Measurements from ENCODE around the gene AGK.

AGK gene

DNA sequence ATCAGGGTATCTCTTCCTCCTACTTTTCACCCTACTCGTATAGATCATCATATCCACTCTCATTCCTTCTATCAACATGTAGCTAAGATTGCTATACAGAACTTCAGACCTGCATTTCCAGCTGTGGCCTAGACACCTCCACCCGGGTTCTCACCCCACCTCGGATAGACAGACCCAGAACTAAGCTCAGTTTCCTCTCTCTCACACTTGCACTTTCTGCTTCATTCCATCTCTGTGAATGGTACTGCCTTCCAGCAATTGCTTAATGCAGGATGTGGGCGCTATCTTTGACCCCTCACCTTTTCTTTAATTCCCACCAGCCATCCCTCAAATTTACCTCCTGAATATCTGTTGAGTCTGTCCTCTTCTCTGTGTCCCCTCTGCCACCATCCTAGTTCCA, 35.7 kb downstream of the AGK start:
- Histone ChIP-seq H3K9ac (ENCODE audit: low read depth, low read length) (no peak overlapping the region), H3K36me3 (ENCODE audit: insufficient read depth, low read length) (no peaks in the 10 kb centered on the region), H3K9me3 (ENCODE audit: control insufficient read depth, insufficient read depth, low read length) (no peaks in the 10 kb centered on the region; the same call in 1 of the 2 replicates), H3K4me1 (ENCODE audit: insufficient read depth, low read length) (peaks cover 45% of the 10 kb centered on the region)

DNA sequence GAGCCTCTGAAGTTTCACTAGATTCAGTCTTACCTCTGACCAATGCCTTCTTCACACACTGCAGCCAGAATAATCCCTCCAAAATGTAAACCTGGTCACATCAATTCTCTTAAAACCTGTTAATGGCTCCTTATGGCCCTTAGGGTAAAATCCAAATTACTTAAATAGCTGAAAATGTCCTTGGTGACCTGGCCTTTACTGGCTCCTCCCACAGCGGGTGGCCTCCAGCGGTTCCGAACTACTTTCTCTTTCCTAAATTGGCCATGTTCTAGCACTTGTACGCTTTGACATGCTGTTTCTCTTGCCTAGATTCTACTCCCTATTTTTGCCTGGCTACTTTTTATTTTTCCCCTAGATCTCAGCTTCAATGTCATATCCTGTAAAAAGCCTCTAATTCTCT, 36.1 kb downstream of the AGK start:
- H3K4me1 ChIP-seq (ENCODE audit: insufficient read depth, low read length), result peaks cover 45% of the 10 kb centered on the region
- H3K36me3 ChIP-seq (ENCODE audit: insufficient read depth, low read length), result no peaks in the 10 kb centered on the region
- H3K9me3 ChIP-seq (ENCODE audit: control insufficient read depth, insufficient read depth, low read length), result no peaks in the 10 kb centered on the region; the same call in 1 of the 2 replicates
- H3K9ac ChIP-seq (ENCODE audit: low read depth, low read length), result no peak overlapping the region

DNA sequence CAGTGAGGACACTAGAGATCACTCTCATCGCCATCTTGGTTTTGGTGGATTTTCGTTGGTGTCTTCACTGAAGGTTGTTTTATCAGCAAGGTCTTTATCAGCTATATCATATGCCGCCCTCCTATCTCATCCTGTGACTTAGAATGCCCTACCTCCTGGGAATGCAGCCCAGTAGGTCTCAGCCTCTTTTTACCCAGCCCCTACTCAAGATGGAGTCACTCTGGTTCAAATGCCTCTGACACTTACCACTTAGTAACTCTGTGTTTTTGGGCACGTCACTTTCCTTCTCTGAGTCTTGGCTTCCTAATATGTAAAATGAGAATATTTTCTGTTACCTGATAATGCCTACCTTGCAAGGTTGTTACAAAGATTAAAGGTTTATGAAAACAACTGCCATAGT, 37.7 kb downstream of the AGK start:
- no peak overlapping the region for H3K9ac ChIP-seq (ENCODE audit: low read depth, low read length)
- no peaks in the 10 kb centered on the region; the same call in 1 of the 2 replicates for H3K9me3 ChIP-seq (ENCODE audit: control insufficient read depth, insufficient read depth, low read length)
- peaks cover 45% of the 10 kb centered on the region for H3K4me1 ChIP-seq (ENCODE audit: insufficient read depth, low read length)
- H3K36me3 ChIP-seq (ENCODE audit: insufficient read depth, low read length), result no peaks in the 10 kb centered on the region

DNA sequence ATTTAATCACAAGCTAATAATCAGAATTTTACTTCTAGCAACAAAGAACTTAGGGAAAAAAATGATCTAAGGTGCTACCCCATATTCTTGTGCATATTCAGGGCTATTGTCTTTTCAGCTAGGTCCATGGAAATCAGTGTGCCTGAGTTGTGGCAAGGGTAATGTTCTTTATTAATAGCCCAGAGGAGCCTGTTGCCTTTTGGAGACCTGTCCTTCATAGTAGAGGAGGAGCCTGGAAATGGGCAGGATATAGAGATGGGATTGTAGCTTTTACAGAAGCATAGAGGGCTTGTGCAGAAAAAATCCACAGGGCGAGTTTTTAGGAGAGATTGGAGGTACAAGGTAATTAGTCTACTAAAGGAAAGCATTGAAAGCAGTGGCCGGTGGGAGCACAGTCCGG, 38.9 kb downstream of the AGK start:
- H3K9me3 ChIP-seq (ENCODE audit: control insufficient read depth, insufficient read depth, low read length), result no peaks in the 10 kb centered on the region; the same call in 1 of the 2 replicates
- no peak overlapping the region for H3K9ac ChIP-seq (ENCODE audit: low read depth, low read length)
- no peaks in the 10 kb centered on the region for H3K36me3 ChIP-seq (ENCODE audit: insufficient read depth, low read length)
- H3K4me1 ChIP-seq (ENCODE audit: insufficient read depth, low read length), result peaks cover 39% of the 10 kb centered on the region

DNA sequence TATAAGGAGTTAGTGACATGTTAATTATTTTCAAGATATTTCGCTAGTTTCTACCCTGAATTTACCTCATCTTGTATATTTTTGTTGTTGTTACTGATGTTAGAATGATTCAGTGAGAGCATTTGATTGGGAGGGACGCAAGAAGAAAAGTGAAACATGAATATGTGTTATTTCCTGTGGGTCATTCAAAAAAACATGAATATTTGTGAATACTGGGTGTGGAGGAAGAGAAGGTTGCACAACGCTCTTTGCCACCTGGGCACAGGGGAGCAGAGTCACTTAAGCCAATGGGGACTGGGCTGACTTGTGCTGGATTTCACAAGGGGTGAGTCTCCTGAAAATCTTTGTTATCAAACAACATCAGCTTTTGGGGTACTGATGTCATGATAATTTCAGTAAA, 39.5 kb downstream of the AGK start:
- no peaks in the 10 kb centered on the region; the same call in 1 of the 2 replicates for H3K9me3 ChIP-seq (ENCODE audit: control insufficient read depth, insufficient read depth, low read length)
- no peak overlapping the region for H3K9ac ChIP-seq (ENCODE audit: low read depth, low read length)
- no peaks in the 10 kb centered on the region for H3K36me3 ChIP-seq (ENCODE audit: insufficient read depth, low read length)
- H3K4me1 ChIP-seq (ENCODE audit: insufficient read depth, low read length), result peaks cover 34% of the 10 kb centered on the region

DNA sequence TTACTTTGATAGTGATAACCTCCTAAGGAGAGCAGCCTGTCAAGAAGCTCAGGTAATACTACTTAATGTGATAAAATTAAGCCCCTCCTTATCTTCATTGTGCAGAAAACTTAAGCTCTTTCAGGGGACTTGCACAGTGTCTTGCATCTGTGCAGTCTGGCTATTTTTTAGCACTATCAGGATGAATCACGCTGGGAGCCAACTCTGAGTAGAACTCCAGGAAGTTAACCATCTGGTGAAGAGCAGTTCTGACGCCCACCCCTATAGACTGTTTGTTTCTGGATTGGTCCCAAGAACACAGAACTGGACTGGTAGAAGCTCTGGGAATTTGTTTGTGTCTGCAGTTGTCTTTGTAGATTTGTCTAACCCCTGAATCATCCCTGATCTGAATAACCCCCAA, 41.9 kb downstream of the AGK start:
- Histone ChIP-seq H3K9me3 (ENCODE audit: control insufficient read depth, insufficient read depth, low read length) (no peaks in the 10 kb centered on the region; the same call in 1 of the 2 replicates), H3K36me3 (ENCODE audit: insufficient read depth, low read length) (no peaks in the 10 kb centered on the region), H3K4me1 (ENCODE audit: insufficient read depth, low read length) (peaks cover 12% of the 10 kb centered on the region; the same call in 1 of the 2 replicates), H3K9ac (ENCODE audit: low read depth, low read length) (no peak overlapping the region)

DNA sequence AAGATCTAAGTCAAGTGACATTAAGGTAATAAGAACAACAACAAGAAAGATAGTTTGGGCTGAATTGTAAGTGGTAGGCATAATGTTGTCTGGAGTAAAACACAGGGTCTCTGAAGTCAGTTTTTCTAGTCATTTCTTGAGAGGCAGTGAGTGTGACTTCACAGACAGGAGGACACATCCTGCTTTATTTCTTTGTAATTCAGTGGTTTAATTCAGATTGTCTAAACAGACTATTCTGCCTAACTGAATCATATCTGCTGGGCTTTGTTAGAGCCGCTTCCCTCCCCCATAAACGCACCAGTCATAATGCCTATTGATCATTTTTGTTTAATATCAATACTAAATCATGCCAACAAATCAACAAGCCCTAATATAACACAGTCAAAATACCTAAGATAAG, 46.8 kb downstream of the AGK start:
- H3K36me3 ChIP-seq (ENCODE audit: insufficient read depth, low read length), result no peaks in the 10 kb centered on the region
- no peaks in the 10 kb centered on the region for H3K9me3 ChIP-seq (ENCODE audit: control insufficient read depth, insufficient read depth, low read length)
- no peaks in the 10 kb centered on the region for H3K4me1 ChIP-seq (ENCODE audit: insufficient read depth, low read length)
- H3K9ac ChIP-seq (ENCODE audit: low read depth, low read length), result no peak overlapping the region

DNA sequence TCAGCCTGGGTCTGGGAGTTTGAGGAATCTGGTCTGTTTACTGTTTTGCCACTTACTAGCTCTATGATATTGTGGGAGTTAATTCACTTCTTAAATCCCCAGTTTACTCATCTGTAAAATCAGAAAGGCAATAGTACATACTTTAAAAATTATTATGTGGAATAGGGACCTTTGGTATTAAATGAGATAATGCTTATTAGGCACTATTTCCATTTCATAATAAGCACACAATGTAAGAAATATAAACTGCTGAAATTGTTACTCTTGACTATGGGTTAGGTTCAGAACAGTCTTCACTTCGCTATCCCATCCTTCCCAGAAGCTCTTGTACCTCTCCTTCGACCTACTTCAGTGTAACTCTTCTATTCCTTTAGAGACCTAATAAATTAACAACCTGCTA, 47.2 kb downstream of the AGK start:
- H3K4me1 ChIP-seq (ENCODE audit: insufficient read depth, low read length), result no peaks in the 10 kb centered on the region
- H3K36me3 ChIP-seq (ENCODE audit: insufficient read depth, low read length), result no peaks in the 10 kb centered on the region
- no peaks in the 10 kb centered on the region for H3K9me3 ChIP-seq (ENCODE audit: control insufficient read depth, insufficient read depth, low read length)
- H3K9ac ChIP-seq (ENCODE audit: low read depth, low read length), result no peak overlapping the region

DNA sequence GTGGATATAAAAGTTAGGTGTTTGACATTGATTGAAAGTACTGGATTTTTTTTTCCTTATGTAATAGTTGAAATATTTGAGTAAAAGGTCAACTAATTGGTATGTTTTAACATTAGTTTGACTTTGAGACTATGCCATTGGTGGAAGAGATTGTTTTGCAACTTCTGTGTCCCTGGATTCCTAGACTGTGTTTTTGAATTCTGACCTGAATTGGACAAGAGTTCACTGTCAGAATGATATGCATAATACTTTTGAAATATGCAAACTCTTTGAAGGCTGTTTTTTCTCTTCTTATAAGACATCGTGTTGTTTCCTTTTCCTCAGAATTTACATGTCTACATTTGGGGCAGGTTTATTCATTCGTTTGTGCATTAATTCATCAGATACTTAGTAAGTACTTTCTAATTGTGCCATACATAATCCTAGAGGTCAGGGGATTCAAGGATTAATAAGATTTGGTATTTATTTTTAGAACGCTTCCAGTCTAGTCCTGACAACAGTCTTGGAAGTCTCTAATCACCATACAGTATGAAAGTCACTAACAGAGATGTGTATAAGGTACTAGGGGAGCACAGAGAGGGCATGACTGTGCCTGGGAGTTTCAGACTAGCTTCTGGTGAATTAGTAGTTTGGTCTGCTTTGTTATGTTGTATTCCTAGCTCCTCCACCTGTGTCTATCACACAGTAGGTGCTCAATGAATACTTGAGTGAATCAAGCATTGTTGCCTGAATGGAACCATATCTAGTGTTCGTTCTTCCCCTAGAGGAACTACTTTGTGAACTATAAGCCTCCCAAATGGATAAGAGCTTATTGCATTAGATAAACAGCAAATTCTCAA, 49.2 kb downstream of the AGK start:
- H3K36me3 ChIP-seq (ENCODE audit: insufficient read depth, low read length), result peaks cover 3% of the 10 kb centered on the region; the same call in 1 of the 2 replicates
- no peak overlapping the region for H3K9ac ChIP-seq (ENCODE audit: low read depth, low read length)
- H3K4me1 ChIP-seq (ENCODE audit: insufficient read depth, low read length), result no peaks in the 10 kb centered on the region
- H3K9me3 ChIP-seq (ENCODE audit: control insufficient read depth, insufficient read depth, low read length), result no peaks in the 10 kb centered on the region

DNA sequence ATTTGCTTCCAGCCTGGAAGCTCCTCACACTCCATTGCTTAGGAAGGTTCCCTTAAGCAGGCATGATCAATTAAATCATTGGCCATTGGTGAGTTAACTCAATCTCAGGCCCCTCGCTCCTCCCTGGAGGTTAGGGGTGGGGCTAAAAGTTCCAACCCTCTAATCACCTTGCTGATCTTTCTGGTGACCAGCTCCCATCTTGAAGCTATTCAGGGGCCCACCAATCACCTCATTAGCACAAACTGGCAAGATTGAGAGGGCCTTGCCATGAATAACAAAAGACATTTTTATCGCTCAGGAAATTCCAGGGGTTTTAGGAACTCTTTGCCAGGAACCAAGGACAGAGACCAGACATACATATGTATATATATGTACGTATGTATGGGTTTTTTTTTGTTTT, 58.4 kb downstream of the AGK start:
- Histone ChIP-seq H3K36me3 (ENCODE audit: insufficient read depth, low read length) (no peaks in the 10 kb centered on the region; the same call in 1 of the 2 replicates), H3K4me1 (ENCODE audit: insufficient read depth, low read length) (peaks cover 10% of the 10 kb centered on the region), H3K9ac (ENCODE audit: low read depth, low read length) (no peak overlapping the region), H3K9me3 (ENCODE audit: control insufficient read depth, insufficient read depth, low read length) (no peaks in the 10 kb centered on the region)

DNA sequence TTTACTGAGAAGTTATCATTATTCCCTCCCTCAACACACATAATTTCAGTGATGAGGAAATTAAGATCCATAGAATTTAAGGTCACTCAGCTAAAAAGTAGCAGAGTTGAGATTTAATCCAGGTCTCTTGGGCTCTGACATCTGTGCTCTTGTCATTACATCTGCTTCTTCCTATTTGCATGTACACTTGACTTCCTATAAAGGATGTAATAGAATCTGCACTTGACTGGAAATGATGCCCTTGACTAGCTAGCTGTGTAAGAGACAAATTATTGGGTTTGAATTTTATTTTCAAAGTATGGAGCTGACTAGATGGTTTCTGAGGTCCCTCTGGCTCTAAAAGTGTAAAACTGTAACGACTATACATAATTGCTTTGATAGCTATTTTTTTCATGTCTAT, 59.5 kb downstream of the AGK start:
- H3K36me3 ChIP-seq (ENCODE audit: insufficient read depth, low read length), result no peaks in the 10 kb centered on the region; the same call in 1 of the 2 replicates
- peaks cover 10% of the 10 kb centered on the region for H3K4me1 ChIP-seq (ENCODE audit: insufficient read depth, low read length)
- H3K9me3 ChIP-seq (ENCODE audit: control insufficient read depth, insufficient read depth, low read length), result no peaks in the 10 kb centered on the region
- no peak overlapping the region for H3K9ac ChIP-seq (ENCODE audit: low read depth, low read length)

DNA sequence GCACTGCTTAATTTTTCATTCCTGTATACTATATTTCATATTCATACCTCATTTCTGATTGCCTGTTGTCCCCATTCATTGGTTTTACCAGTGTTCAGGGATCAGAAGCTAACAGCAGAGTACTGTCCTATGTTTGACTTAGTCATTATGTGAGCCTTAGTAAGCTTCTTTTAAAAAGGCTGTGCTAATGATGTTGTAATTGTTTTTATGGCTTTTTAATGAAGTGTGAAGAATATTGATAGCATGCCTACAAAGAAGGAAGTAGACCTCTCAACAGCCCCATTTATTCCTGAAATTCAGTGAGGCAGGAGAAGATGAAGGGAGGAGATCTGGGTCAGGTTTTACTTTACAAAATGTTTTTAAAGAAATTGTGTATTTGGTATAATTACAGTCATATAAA, 61.7 kb downstream of the AGK start:
- Histone ChIP-seq H3K9me3 (ENCODE audit: control insufficient read depth, insufficient read depth, low read length) (no peaks in the 10 kb centered on the region), H3K36me3 (ENCODE audit: insufficient read depth, low read length) (no peaks in the 10 kb centered on the region; the same call in 1 of the 2 replicates), H3K4me1 (ENCODE audit: insufficient read depth, low read length) (peaks cover 10% of the 10 kb centered on the region), H3K9ac (ENCODE audit: low read depth, low read length) (no peak overlapping the region)

DNA sequence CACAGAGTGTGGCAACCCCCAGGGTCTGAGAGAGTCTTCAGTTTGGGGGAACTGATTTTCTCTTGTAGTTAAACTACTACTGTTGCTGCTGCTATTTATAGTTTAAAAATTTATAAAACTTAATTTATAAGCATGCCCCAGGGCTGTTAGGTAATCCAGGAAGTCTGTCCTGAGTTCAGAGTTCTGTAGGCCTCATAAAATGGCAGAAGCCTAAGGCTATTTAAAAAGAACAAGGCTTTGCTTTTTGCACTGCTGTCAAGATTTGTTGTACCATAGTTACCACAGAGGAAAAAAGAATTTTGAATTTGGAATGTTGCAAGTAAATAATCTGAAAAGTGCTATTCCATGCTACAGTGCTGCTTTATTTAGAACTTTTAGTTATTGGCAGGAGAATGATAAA, 66.1 kb downstream of the AGK start:
- H3K9ac ChIP-seq (ENCODE audit: low read depth, low read length), result no peak overlapping the region
- H3K9me3 ChIP-seq (ENCODE audit: control insufficient read depth, insufficient read depth, low read length), result no peaks in the 10 kb centered on the region
- H3K36me3 ChIP-seq (ENCODE audit: insufficient read depth, low read length), result peaks cover 4% of the 10 kb centered on the region; the same call in 1 of the 2 replicates
- no peaks in the 10 kb centered on the region for H3K4me1 ChIP-seq (ENCODE audit: insufficient read depth, low read length)

DNA sequence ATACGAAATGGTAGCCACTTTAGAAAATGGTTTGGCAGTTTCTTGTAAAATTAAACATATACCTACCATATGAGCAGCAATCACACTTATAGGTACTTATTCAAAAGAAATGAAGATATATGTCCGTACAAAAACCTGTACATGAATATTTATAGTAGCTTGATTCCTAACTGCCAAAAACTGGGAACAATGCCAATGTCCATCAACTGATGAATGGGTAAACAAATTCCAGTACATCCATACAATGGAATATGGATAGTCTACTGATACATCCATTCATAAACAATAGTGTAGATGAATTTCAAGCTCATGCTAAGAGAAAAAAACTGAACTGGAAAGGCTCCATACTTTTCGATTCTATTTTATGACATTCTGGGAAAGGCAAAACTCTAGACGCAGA, 68.5 kb downstream of the AGK start:
- H3K36me3 ChIP-seq (ENCODE audit: insufficient read depth, low read length), result peaks cover 7% of the 10 kb centered on the region; the same call in 1 of the 2 replicates
- H3K9ac ChIP-seq (ENCODE audit: low read depth, low read length), result no peak overlapping the region
- H3K4me1 ChIP-seq (ENCODE audit: insufficient read depth, low read length), result no peaks in the 10 kb centered on the region
- H3K9me3 ChIP-seq (ENCODE audit: control insufficient read depth, insufficient read depth, low read length), result no peaks in the 10 kb centered on the region

DNA sequence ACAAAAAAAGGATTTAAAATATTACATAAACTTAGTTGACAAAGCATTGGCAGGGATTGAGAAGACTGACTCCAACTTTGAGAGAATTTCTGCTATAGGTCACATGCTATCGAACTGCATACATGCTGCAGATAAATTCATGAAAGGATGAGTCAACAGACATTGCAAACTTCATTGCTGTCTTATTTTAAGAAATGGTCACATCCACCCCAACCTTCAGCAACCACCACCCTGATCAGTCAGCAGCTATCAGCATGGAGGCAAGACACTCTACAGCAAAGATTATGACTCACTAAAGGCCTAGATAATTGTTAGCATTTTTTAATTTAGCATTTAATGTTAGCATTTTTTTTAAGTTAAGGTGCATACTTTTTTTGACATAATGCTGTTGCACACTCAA, 73.6 kb downstream of the AGK start:
- Histone ChIP-seq H3K4me1 (ENCODE audit: insufficient read depth, low read length) (no peaks in the 10 kb centered on the region), H3K36me3 (ENCODE audit: insufficient read depth, low read length) (peaks cover 7% of the 10 kb centered on the region; the same call in 1 of the 2 replicates), H3K9me3 (ENCODE audit: control insufficient read depth, insufficient read depth, low read length) (no peaks in the 10 kb centered on the region), H3K9ac (ENCODE audit: low read depth, low read length) (no peak overlapping the region)

Data from ES-I3 (cell line).